Measurements from ENCODE around the gene NACC2.

Gene NACC2

GRCh38 chr9:136091582-136092352 is 3.3 kb downstream of the NACC2 start:
- H3K9ac ChIP-seq (ENCODE audit: low read depth, low read length, poor library complexity, severe bottlenecking), result no peak overlapping the region
- H3K9me3 ChIP-seq (ENCODE audit: insufficient read depth, low read depth, low read length), result no peaks in the 10 kb centered on the region
- no peaks in the 10 kb centered on the region for H3K27me3 ChIP-seq (ENCODE audit: insufficient read depth, low read length, poor library complexity, severe bottlenecking)
- no peaks in the 10 kb centered on the region for H3K36me3 ChIP-seq (ENCODE audit: insufficient read depth, low read length)
- peaks cover 16% of the 10 kb centered on the region for H3K4me1 ChIP-seq (ENCODE audit: insufficient read depth, low read length, poor library complexity, severe bottlenecking)
- H3K9me2 ChIP-seq (replicated peaks; ENCODE audit: low read depth, low read length), result no peaks in the 10 kb centered on the region
- no peaks in the 10 kb centered on the region for H3F3A ChIP-seq (ENCODE audit: low read depth)
- H3K4me3 ChIP-seq (ENCODE audit: low read length, poor library complexity, severe bottlenecking), result no peak overlapping the region
- H2AFZ ChIP-seq (ENCODE audit: low read length), result no peak overlapping the region
- H4K20me1 ChIP-seq (ENCODE audit: insufficient read depth, low read length, poor library complexity, severe bottlenecking), result no peaks in the 10 kb centered on the region
- TF ChIP-seq CTCF (conservative IDR thresholded peaks at IDR 0.05; ENCODE audit: low read length), result no peak
- TF ChIP-seq EZH2phosphoT487 (IDR thresholded peaks at IDR 0.05; ENCODE audit: borderline replicate concordance), result no peak
- no peak overlapping the region for H3K4me2 ChIP-seq (ENCODE audit: low read depth, low read length, poor library complexity, severe bottlenecking)
- no peaks in the 10 kb centered on the region for H3K79me2 ChIP-seq (ENCODE audit: insufficient read depth, low read length)

GRCh38 chr9:136090768-136091581 is 4.1 kb downstream of the NACC2 start:
- Histone ChIP-seq H4K20me1 (ENCODE audit: insufficient read depth, low read length, poor library complexity, severe bottlenecking) (no peaks in the 10 kb centered on the region), H3K4me1 (ENCODE audit: insufficient read depth, low read length, poor library complexity, severe bottlenecking) (peaks cover 16% of the 10 kb centered on the region), H2AFZ (ENCODE audit: low read length) (no peak overlapping the region), H3K9me2 (replicated peaks; ENCODE audit: low read depth, low read length) (no peaks in the 10 kb centered on the region), H3K79me2 (ENCODE audit: insufficient read depth, low read length) (no peaks in the 10 kb centered on the region), H3K36me3 (ENCODE audit: insufficient read depth, low read length) (no peaks in the 10 kb centered on the region), H3K4me3 (ENCODE audit: low read length, poor library complexity, severe bottlenecking) (no peak overlapping the region), H3K9ac (ENCODE audit: low read depth, low read length, poor library complexity, severe bottlenecking) (peak overlapping the region; percentile 65), H3K27me3 (ENCODE audit: insufficient read depth, low read length, poor library complexity, severe bottlenecking) (no peaks in the 10 kb centered on the region), H3K9me3 (ENCODE audit: insufficient read depth, low read depth, low read length) (no peaks in the 10 kb centered on the region), H3F3A (ENCODE audit: low read depth) (no peaks in the 10 kb centered on the region), H3K4me2 (ENCODE audit: low read depth, low read length, poor library complexity, severe bottlenecking) (no peak overlapping the region)
- TF ChIP-seq CTCF (conservative IDR thresholded peaks at IDR 0.05; ENCODE audit: low read length) (no peak), EZH2phosphoT487 (IDR thresholded peaks at IDR 0.05; ENCODE audit: borderline replicate concordance) (no peak)

GRCh38 chr9:136090056-136090735 is 4.9 kb downstream of the NACC2 start:
- Histone ChIP-seq H3K4me2 (ENCODE audit: low read depth, low read length, poor library complexity, severe bottlenecking) (peak overlapping the region; percentile 2), H3F3A (ENCODE audit: low read depth) (no peaks in the 10 kb centered on the region), H3K9me2 (replicated peaks; ENCODE audit: low read depth, low read length) (no peaks in the 10 kb centered on the region), H2AFZ (ENCODE audit: low read length) (no peak overlapping the region), H3K4me1 (ENCODE audit: insufficient read depth, low read length, poor library complexity, severe bottlenecking) (peaks cover 16% of the 10 kb centered on the region), H3K9me3 (ENCODE audit: insufficient read depth, low read depth, low read length) (no peaks in the 10 kb centered on the region), H4K20me1 (ENCODE audit: insufficient read depth, low read length, poor library complexity, severe bottlenecking) (no peaks in the 10 kb centered on the region), H3K9ac (ENCODE audit: low read depth, low read length, poor library complexity, severe bottlenecking) (peak overlapping the region; percentile 65), H3K79me2 (ENCODE audit: insufficient read depth, low read length) (no peaks in the 10 kb centered on the region), H3K4me3 (ENCODE audit: low read length, poor library complexity, severe bottlenecking) (no peak overlapping the region), H3K27me3 (ENCODE audit: insufficient read depth, low read length, poor library complexity, severe bottlenecking) (no peaks in the 10 kb centered on the region), H3K36me3 (ENCODE audit: insufficient read depth, low read length) (no peaks in the 10 kb centered on the region)
- no peak for TF ChIP-seq CTCF (conservative IDR thresholded peaks at IDR 0.05; ENCODE audit: low read length)
- no peak for TF ChIP-seq EZH2phosphoT487 (IDR thresholded peaks at IDR 0.05; ENCODE audit: borderline replicate concordance)
